ENCODE data around the gene DPYSL4. TPM values are rescaled to one million over a fixed set of nuclear protein-coding genes. Genes with fewer than 3 reads are reported as not detected.

The DPYSL4 gene
- total RNA-seq, 2 donors from 2014 or later, result 0.28 TPM; not detected in 1

GRCh38 chr10:132254841-132255240, 68.1 kb downstream of the DPYSL4 start:
- ATAC-seq (ENCODE audit: insufficient number of reproducible peaks, low FRiP score, low read depth), result no peak
- Histone ChIP-seq H3K9me3 (no peaks in the 10 kb centered on the region), H3K27me3 (replicated peaks; ENCODE audit: insufficient read depth) (no peaks in the 10 kb centered on the region), H3K4me1 (ENCODE audit: control insufficient read depth in 1 of 2, low read depth in 2 of 2) (no peaks in the 10 kb centered on the region), H3K4me3 (no peak overlapping the region), H3K27ac (no peak overlapping the region), H3K36me3 (no peaks in the 10 kb centered on the region)
- TF ChIP-seq, protein P1, sequence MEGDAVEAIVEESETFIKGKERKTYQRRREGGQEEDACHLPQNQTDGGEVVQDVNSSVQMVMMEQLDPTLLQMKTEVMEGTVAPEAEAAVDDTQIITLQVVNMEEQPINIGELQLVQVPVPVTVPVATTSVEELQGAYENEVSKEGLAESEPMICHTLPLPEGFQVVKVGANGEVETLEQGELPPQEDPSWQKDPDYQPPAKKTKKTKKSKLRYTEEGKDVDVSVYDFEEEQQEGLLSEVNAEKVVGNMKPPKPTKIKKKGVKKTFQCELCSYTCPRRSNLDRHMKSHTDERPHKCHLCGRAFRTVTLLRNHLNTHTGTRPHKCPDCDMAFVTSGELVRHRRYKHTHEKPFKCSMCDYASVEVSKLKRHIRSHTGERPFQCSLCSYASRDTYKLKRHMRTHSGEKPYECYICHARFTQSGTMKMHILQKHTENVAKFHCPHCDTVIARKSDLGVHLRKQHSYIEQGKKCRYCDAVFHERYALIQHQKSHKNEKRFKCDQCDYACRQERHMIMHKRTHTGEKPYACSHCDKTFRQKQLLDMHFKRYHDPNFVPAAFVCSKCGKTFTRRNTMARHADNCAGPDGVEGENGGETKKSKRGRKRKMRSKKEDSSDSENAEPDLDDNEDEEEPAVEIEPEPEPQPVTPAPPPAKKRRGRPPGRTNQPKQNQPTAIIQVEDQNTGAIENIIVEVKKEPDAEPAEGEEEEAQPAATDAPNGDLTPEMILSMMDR (IDR thresholded peaks at IDR 0.05), result no peak
- DNase-seq (ENCODE audit: low spot score), result no peak

Other genes starting within 250 kb of the DPYSL4 start
- 10 to 100 TPM; 33.6 to 81.5 TPM for gene BNIP3, start 205.0 kb upstream of the DPYSL4 start, total RNA-seq
- 1 to 10 TPM in 1 of 2 donors, under 1 TPM in 1; 0.42 to 1.4 TPM for gene JAKMIP3, start 121.0 kb upstream of the DPYSL4 start, total RNA-seq
- 1 to 10 TPM; 1.1 to 4.2 TPM for gene STK32C, start 121.0 kb downstream of the DPYSL4 start, total RNA-seq
- gene LRRC27, start 145.2 kb downstream of the DPYSL4 start, total RNA-seq, result 1 to 10 TPM; 3.2 to 8.9 TPM
- gene PWWP2B, start 210.3 kb downstream of the DPYSL4 start, total RNA-seq, result 1 to 10 TPM; 5.3 to 7.8 TPM